ENCODE results near the gene TNFAIP1.

GRCh38 chr17:28338056-28338768, 2.7 kb downstream of the TNFAIP1 start:
- TF ChIP-seq CTCF (IDR thresholded peaks at IDR 0.05) (no peak), POLR2A (IDR thresholded peaks at IDR 0.05) (no peak), POLR2AphosphoS5 (IDR thresholded peaks at IDR 0.05) (no peak)
